K562 (cell line): ENCODE data around the gene CERS3. TPM values are rescaled to one million over a fixed set of nuclear protein-coding genes. Genes with fewer than 3 reads are reported as not detected.

Source experiments
- ATAC-seq: fragments of 200-7000 bp; cut with Tn5 transposase; 3 replicates; pipeline ENCODE4 v1.9.1; 2020; ENCODE audit warnings: moderate library complexity
- BruUV-seq: library from RNA; stranded (reverse); fragments of 400-500 nt; replicated peaks from 2 replicates; lab custom pipeline; 2021; lab: Mats Ljungman, UMichigan
- CTCF ChIA-PET: fragments of 300-600 bp; formaldehyde crosslinking; extraction: SDS; loops from one replicate; lab custom pipeline; 2021; ENCODE audit warnings: low intra/inter-chr PET ratio; lab: Yijun Ruan, JAX
- POLR2A ChIA-PET: fragments of 300-600, 350-650 bp; sonication (Branson Sonifier 250); formaldehyde crosslinking; extraction: SDS; loops from one replicate; lab custom pipeline; 2021; ENCODE audit warnings: antibody characterized with exemption, inconsistent platforms; lab: Yijun Ruan, JAX
- DNase-seq, 4 experiments: peaks; one replicate each; pipeline versions ENCODE4 v3.0.0 to v3.0.0-alpha.2; 2011 to 2018; ENCODE audit warnings: low spot score in 3 of 4, mixed read lengths in 3 of 4; ENCODE audit errors: extremely low read depth in 1 of 4
- FAIRE-seq: peaks from 2 replicates; lab custom pipeline; 2011; peaks lifted over from hg19 to GRCh38; lab: Jason Lieb, UNC
- H2AFZ ChIP-seq: 2 replicates; pipeline ENCODE4 v1.6.0; 2011; ENCODE audit warnings: low read depth, low read length, control low read depth, inconsistent platforms
- H3K27ac ChIP-seq: fragments of 200-600 bp; 3 replicates; pipeline ENCODE4 v1.8.0; 2011; ENCODE audit warnings: low read depth, mild to moderate bottlenecking, control low read depth, inconsistent platforms, low read length, moderate library complexity, mixed read lengths; ENCODE audit errors: extremely low read depth
- H3K27me3 ChIP-seq, 2 experiments: fragments of 300-600 bp in 1 of 2; 2 replicates in 1 of 2; 3 replicates in 1 of 2; pipeline versions ENCODE4 v1.6.0 to v1.8.0; 2011; ENCODE audit warnings: inconsistent platforms in 2 of 2, low read length in 2 of 2, mild to moderate bottlenecking in 1 of 2, mixed read lengths in 1 of 2, moderate library complexity in 1 of 2; ENCODE audit not compliant: control insufficient read depth in 2 of 2, insufficient read depth in 2 of 2
- H3K36me3 ChIP-seq: fragments of 300-600 bp; 3 replicates; pipeline ENCODE4 v1.8.0; 2011; ENCODE audit warnings: mild to moderate bottlenecking, low read length, inconsistent platforms; ENCODE audit not compliant: control insufficient read depth, insufficient read depth
- H3K4me1 ChIP-seq, 2 experiments: fragments of 200-600 bp in 1 of 2; replicated peaks in 1 of 2; 2 replicates in 1 of 2; 3 replicates in 1 of 2; pipeline versions ENCODE4 v1.5.1 to v1.8.0; 2011; ENCODE audit warnings: inconsistent platforms in 2 of 2, low read length in 2 of 2, mild to moderate bottlenecking in 1 of 2, mixed read lengths in 1 of 2, moderate library complexity in 1 of 2; ENCODE audit not compliant: control insufficient read depth in 2 of 2, insufficient read depth in 2 of 2
- H3K4me2 ChIP-seq: 2 replicates; pipeline ENCODE4 v1.6.1; 2011; ENCODE audit warnings: low read length, control low read depth, inconsistent platforms, mixed read lengths; ENCODE audit not compliant: insufficient read depth
- H3K4me3 ChIP-seq: fragments of 200-600 bp; sonication (generic), shearing (Covaris generic); 2 replicates; pipeline ENCODE4 v1.5.1; 2016; ENCODE audit warnings: control low read depth, inconsistent platforms
- H3K79me2 ChIP-seq: fragments of 200-600 bp; 3 replicates; pipeline ENCODE4 v1.8.0; 2011; ENCODE audit warnings: low read length, inconsistent platforms; ENCODE audit not compliant: control insufficient read depth, insufficient read depth
- H3K9ac ChIP-seq, 2 experiments: 2 replicates each; pipeline versions ENCODE4 v1.6.0 to v1.6.1; 2011; ENCODE audit warnings: low read depth in 2 of 2, low read length in 2 of 2, control low read depth in 1 of 2, inconsistent platforms in 1 of 2, mild to moderate bottlenecking in 1 of 2, mixed read lengths in 1 of 2; ENCODE audit not compliant: insufficient read depth in 1 of 2
- H3K9me1 ChIP-seq: one replicate; pipeline ENCODE4 v1.6.0; 2011; ENCODE audit warnings: inconsistent platforms, mild to moderate bottlenecking, low read length, moderate library complexity; ENCODE audit not compliant: control insufficient read depth, insufficient read depth
- H3K9me3 ChIP-seq: replicated peaks from 2 replicates; pipeline ENCODE4 v1.5.1; 2011; ENCODE audit warnings: low read depth, low read length, inconsistent platforms; ENCODE audit not compliant: control insufficient read depth, insufficient read depth
- H4K20me1 ChIP-seq: replicated peaks from 2 replicates; pipeline ENCODE4 v1.6.1; 2011; ENCODE audit warnings: low read length, inconsistent platforms, mixed read lengths; ENCODE audit not compliant: control insufficient read depth, insufficient read depth
- BHLHE40 ChIP-seq: IDR thresholded peaks from 2 replicates; pipeline ENCODE4 v1.6.1; 2011; ENCODE audit warnings: low read length, improper control_type of control experiment
- DPF2 ChIP-seq: fragments of 450-650 bp; IDR thresholded peaks from 2 replicates; pipeline ENCODE4 v1.6.1; 2016
- EP400 ChIP-seq: fragments of 450-650 bp; IDR thresholded peaks from 2 replicates; pipeline ENCODE4 v1.6.1; 2017; ENCODE audit warnings: antibody characterized with exemption, mild to moderate bottlenecking, moderate library complexity
- ETS1 ChIP-seq: conservative IDR thresholded peaks from 2 replicates; pipeline ENCODE4 v1.6.1; 2011; ENCODE audit warnings: low read depth, mild to moderate bottlenecking, low read length; ENCODE audit not compliant: control insufficient read depth
- ETV1 ChIP-seq: fragments of 450-650 bp; conservative IDR thresholded peaks from 2 replicates; pipeline ENCODE4 v1.6.1; 2016; ENCODE audit warnings: missing genetic modification characterization, control low read depth, low read depth, missing compliant biosample characterization
- FOXA1 ChIP-seq: fragments of 450-650 bp; IDR thresholded peaks from 2 replicates; pipeline ENCODE4 v1.6.1; 2016; ENCODE audit warnings: mild to moderate bottlenecking, borderline replicate concordance
- FOXK2 ChIP-seq, 2 experiments: fragments of 450-650 bp; IDR thresholded peaks in 1 of 2; conservative IDR thresholded peaks in 1 of 2; 2 replicates each; pipeline ENCODE4 v1.6.1; 2016; ENCODE audit warnings: low read depth in 2 of 2, mild to moderate bottlenecking in 1 of 2
- HIVEP1 ChIP-seq: fragments of 250-450 bp; sonication (Bioruptor Pico); IDR thresholded peaks from 2 replicates; pipeline ENCODE4 v1.4.0; 2020; ENCODE audit warnings: mild to moderate bottlenecking
- HNRNPH1 ChIP-seq: fragments of 200-400 bp; formaldehyde crosslinking; optimal IDR thresholded peaks from 2 replicates; pipeline ENCODE3; 2017; ENCODE audit warnings: low read depth, mild to moderate bottlenecking, low read length, moderate library complexity
- KDM5B ChIP-seq: fragments of 200-600 bp; sonication (generic); IDR thresholded peaks from 2 replicates; pipeline ENCODE4 v1.6.1; 2012; ENCODE audit warnings: low read depth, mild to moderate bottlenecking, moderate library complexity, low read length, control low read depth, inconsistent platforms; ENCODE audit not compliant: insufficient replicate concordance
- LEF1 ChIP-seq: fragments of 450-650 bp; IDR thresholded peaks from 2 replicates; pipeline ENCODE4 v1.6.1; 2016; ENCODE audit warnings: mild to moderate bottlenecking
- SMARCB1 ChIP-seq: IDR thresholded peaks from 2 replicates; pipeline ENCODE4 v1.6.1; 2011; ENCODE audit warnings: improper control_type of control experiment, low read depth; ENCODE audit not compliant: insufficient read length
- THAP12 ChIP-seq: fragments of 250-450 bp; sonication (Bioruptor Pico); IDR thresholded peaks from 2 replicates; pipeline ENCODE4 v1.9.0; 2021; ENCODE audit warnings: mild to moderate bottlenecking, inconsistent platforms
- ZNF217 ChIP-seq: sonication (generic); formaldehyde crosslinking; IDR thresholded peaks from 2 replicates; pipeline ENCODE4 v1.8.0; 2022; ENCODE audit warnings: mild to moderate bottlenecking, missing genetic modification reagents
- ZNF280B ChIP-seq: fragments of 250-450 bp; sonication (Bioruptor Pico); IDR thresholded peaks from 2 replicates; pipeline ENCODE4 v1.5.1; 2021; ENCODE audit warnings: mild to moderate bottlenecking
- ZNF551 ChIP-seq: fragments of 250-450 bp; sonication (Bioruptor Pico); IDR thresholded peaks from 2 replicates; pipeline ENCODE4 v1.5.0; 2021; ENCODE audit warnings: mild to moderate bottlenecking, moderate library complexity
- ZNF830 ChIP-seq: fragments of 250-450 bp; sonication (Bioruptor Pico); IDR thresholded peaks from 2 replicates; pipeline ENCODE4 v1.5.0; 2021; ENCODE audit warnings: mild to moderate bottlenecking
- WGBS: fragments of 100-300 bp; shearing (Covaris generic); methylation state at CpG from one replicate; pipeline ENCODE4 v1.1.6; 2016; ENCODE audit warnings: low coverage, mixed read lengths; ENCODE audit not compliant: insufficient coverage; ENCODE audit errors: missing lambda C conversion rate; 5-methylcytosine and 5-hydroxymethylcytosine counted together
- in situ Hi-C: fragments of 300-500 bp; cut with MboI; formaldehyde crosslinking; loops from 4 replicates; pipeline ENCODE4 v1.15.0; 2018; ENCODE audit warnings: inconsistent platforms, mixed read lengths
- intact Hi-C: fragments of 100-400 bp; cut with micrococcal nuclease; formaldehyde crosslinking; loops from 2 replicates; pipeline ENCODE4 v1.14.2; 2022
- polyA plus RNA-seq, 8 experiments: library from polyadenylated mRNA; depleted of rRNA in 4 of 8; stranded (reverse) in 5 of 8; unstranded in 3 of 8; fragments of >200 nt; fragmentation: Nextera tagmentation in 2 of 8; fragmentation: Illumina TruSeq in 1 of 8; extraction: Ambion mirVana in 2 of 8; extraction: Trizol in 1 of 8; gene quantifications; 2 replicates each; pipeline versions ENCODE4 v1.2.1 to v1.2.3, GENCODE V29; 2011 to 2014; ENCODE audit warnings: inconsistent platforms in 1 of 8, missing spikeins in 1 of 8
- total RNA-seq, 7 experiments: library from RNA; depleted of rRNA in 6 of 7; stranded (reverse); fragments of >200 nt in 6 of 7; fragmentation: Illumina TruSeq in 2 of 7; extraction: Trizol in 2 of 7; gene quantifications; 2 replicates each; pipeline versions ENCODE4 v1.2.1 to v1.2.3, GENCODE V29; 2011 to 2021; ENCODE audit warnings: low replicate concordance in 1 of 7

The CERS3 gene
- total and polyA plus RNA-seq, 9 of the 15 experiments (the other 6 are each of a cell fraction or from before 2014, with no cell fraction given): not detected

- H3K4me1 ChIP-seq: no peaks in the 10 kb centered on the region
- H3K9me1 ChIP-seq: no peaks in the 10 kb centered on the region
- no peak overlapping the region for H3K4me2 ChIP-seq
- no peak overlapping the region for H2AFZ ChIP-seq
- H3K36me3 ChIP-seq: no peaks in the 10 kb centered on the region
- intact Hi-C loops (no loop called here), in situ Hi-C loops (no loop called here)
- no peak overlapping the region for H3K9ac ChIP-seq
- CTCF ChIA-PET: no interaction called here
- H3K9me3 ChIP-seq: no peaks in the 10 kb centered on the region
- H4K20me1 ChIP-seq: no peaks in the 10 kb centered on the region
- WGBS: 0% methylated on average over 1 of the region's 1 CpG
- no peaks in the 10 kb centered on the region; a peak in 1 of 5 replicates for H3K27me3 ChIP-seq
- no peaks in the 10 kb centered on the region for H3K79me2 ChIP-seq
- POLR2A ChIA-PET: no interaction called here
- BruUV-seq: no TSS peak
- ATAC-seq (no peak), FAIRE-seq (no peak), DNase-seq (no peak)
- H3K27ac ChIP-seq: no peak overlapping the region
- no peak overlapping the region for H3K4me3 ChIP-seq
- TF ChIP-seq ZNF830 (CRISPR knock-in tag) (no peak), ETS1 (no peak), EP400 (no peak), DPF2 (no peak), FOXA1 (no peak), THAP12 (no peak), ZNF280B (CRISPR knock-in tag) (no peak), ZNF217 (CRISPR knock-in tag) (no peak), ETV1 (tag) (no peak), FOXK2 (conservative IDR thresholded peaks at IDR 0.05 in 1 of 2, IDR thresholded peaks at IDR 0.05 in 1 of 2; ENCODE audit: low read depth in 2 of 2) (no peak), LEF1 (no peak), ZNF551 (CRISPR knock-in tag) (no peak), BHLHE40 (no peak), SMARCB1 (no peak), KDM5B (no peak), HNRNPH1 (no peak), HIVEP1 (CRISPR knock-in tag) (no peak)
Observed at GRCh38 chr15:100430411-100430810, 98.3 kb downstream of the CERS3 start.
